Measurements from ENCODE around the gene FGF11. TPM values are rescaled to one million over a fixed set of nuclear protein-coding genes. Genes with fewer than 3 reads are reported as not detected.

Gene FGF11
- total RNA-seq = 1 to 10 TPM in 3 of 4 donors, not detected in 1; 1.6 to 2.4 (median 1.9) TPM

DNA sequence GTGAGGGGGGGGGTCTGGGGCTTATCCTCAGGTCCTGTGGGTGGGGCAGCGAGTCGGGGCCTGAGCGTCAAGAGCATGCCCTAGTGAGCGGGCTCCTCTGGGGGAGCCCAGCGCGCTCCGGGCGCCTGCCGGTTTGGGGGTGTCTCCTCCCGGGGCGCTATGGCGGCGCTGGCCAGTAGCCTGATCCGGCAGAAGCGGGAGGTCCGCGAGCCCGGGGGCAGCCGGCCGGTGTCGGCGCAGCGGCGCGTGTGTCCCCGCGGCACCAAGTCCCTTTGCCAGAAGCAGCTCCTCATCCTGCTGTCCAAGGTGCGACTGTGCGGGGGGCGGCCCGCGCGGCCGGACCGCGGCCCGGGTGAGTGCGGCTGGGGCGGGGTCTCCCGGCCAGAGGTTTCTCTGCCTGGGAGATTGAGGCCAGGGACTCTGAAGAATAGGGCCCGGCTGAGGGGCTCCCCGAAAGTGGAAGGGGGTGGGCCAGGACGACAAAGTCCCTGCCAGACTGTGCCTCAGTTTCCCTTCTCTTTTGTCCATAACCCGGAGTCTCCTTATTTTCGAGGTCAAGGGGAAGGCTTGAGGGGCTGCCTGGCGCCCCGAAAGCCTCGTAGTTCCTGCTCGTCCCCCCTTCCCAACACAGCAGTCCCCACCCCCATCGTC, at the start of gene FGF11:
TSS of gene FGF11 (plus strand) at position 51 of the 651 bp plus-strand sequence. CDS start at position 160, 109 bp downstream.
- in situ Hi-C loops (cut with MboI; ENCODE audit: low pct_ligation_motif_present in 1 of 4, low pct_unique_long_range_greater_than_20kb in 1 of 4, low sequenced_read_pairs in 3 of 4) = loop anchor here in 2 of 4 donors (10.0 kb wide), 2 partner anchors 75 to 85 kb away; partner anchors contain the start of genes KCTD11 (in 1 of the 2) and TMEM95 (in 1 of the 2)
- WGBS, 2 donors (ENCODE audit: low coverage in 1 of 2) = 0 to 2% methylated on average over 7 to 17 of the region's 50 CpGs
- Histone ChIP-seq H3K27ac (no peak within 1 kb of the TSS), H3K4me1 (peaks cover 26 to 51% (median 44%) of the 10 kb centered on the region in 4 donors), H3K4me3 (peak within 1 kb of the TSS in 3 of 4 donors; percentile 11 to 79 (median 28)), H3K36me3 (no peaks in the 10 kb centered on the region), H3K9me3 (no peaks in the 10 kb centered on the region), H3K27me3 (peaks cover 44% of the 10 kb centered on the region)
- intact Hi-C loops (cut with DNase I; ENCODE audit: low total_unique reads) = loop anchor here (2.0 kb wide), 1 partner anchor 45 kb away; the partner anchor contains the start of gene POLR2A
- no peak for DNase-seq
- no peak for TF ChIP-seq EP300 (IDR thresholded peaks at IDR 0.05; ENCODE audit: low read depth)
- no peak for TF ChIP-seq CTCF (IDR thresholded peaks at IDR 0.05)
- no peak for TF ChIP-seq POLR2AphosphoS5 (IDR thresholded peaks at IDR 0.05)
- no peak for TF ChIP-seq POLR2A (IDR thresholded peaks at IDR 0.05)

GRCh38 chr17:7389924-7390910, 49.1 kb upstream of the FGF11 start:
- intact Hi-C loops (cut with DNase I; ENCODE audit: low total_unique reads) (no loop called here), in situ Hi-C loops (cut with MboI; ENCODE audit: low pct_ligation_motif_present in 1 of 4, low pct_unique_long_range_greater_than_20kb in 1 of 4, low sequenced_read_pairs in 3 of 4) (no loop called here)
- no peaks in the 10 kb centered on the region for H3K27me3 ChIP-seq
- TF ChIP-seq CTCF (IDR thresholded peaks at IDR 0.05) = no peak
- no peak for TF ChIP-seq EP300 (IDR thresholded peaks at IDR 0.05; ENCODE audit: low read depth)
- TF ChIP-seq POLR2A (IDR thresholded peaks at IDR 0.05) = no peak
- TF ChIP-seq POLR2AphosphoS5 (IDR thresholded peaks at IDR 0.05) = no peak
- no peak overlapping the region for H3K4me3 ChIP-seq
- no peaks in the 10 kb centered on the region for H3K9me3 ChIP-seq
- no peak for DNase-seq
- peaks cover 10 to 20% (median 14%) of the 10 kb centered on the region in 4 donors for H3K4me1 ChIP-seq
- 92% methylated on average over 19 of the region's 19 CpGs; no CpG with 5 or more reads in 1 of the 2 donors for WGBS, 2 donors (ENCODE audit: low coverage in 1 of 2)
- H3K27ac ChIP-seq = no peak overlapping the region
- no peaks in the 10 kb centered on the region for H3K36me3 ChIP-seq

- H3K27me3 ChIP-seq = no peaks in the 10 kb centered on the region
- DNase-seq = no peak
- 70 to 73% methylated on average over 2 of the region's 2 CpGs for WGBS, 2 donors (ENCODE audit: low coverage in 1 of 2)
- H3K36me3 ChIP-seq = no peaks in the 10 kb centered on the region
- H3K9me3 ChIP-seq = no peaks in the 10 kb centered on the region
- TF ChIP-seq POLR2A (IDR thresholded peaks at IDR 0.05) (no peak), EP300 (IDR thresholded peaks at IDR 0.05; ENCODE audit: low read depth) (no peak), POLR2AphosphoS5 (IDR thresholded peaks at IDR 0.05) (no peak), CTCF (IDR thresholded peaks at IDR 0.05) (no peak)
- in situ Hi-C loops (cut with MboI; ENCODE audit: low pct_ligation_motif_present in 1 of 4, low pct_unique_long_range_greater_than_20kb in 1 of 4, low sequenced_read_pairs in 3 of 4) = no loop called here
- H3K27ac ChIP-seq = no peak overlapping the region
- intact Hi-C loops (cut with DNase I; ENCODE audit: low total_unique reads) = no loop called here
- no peak overlapping the region for H3K4me3 ChIP-seq
- H3K4me1 ChIP-seq = peaks cover 11 to 22% (median 17%) of the 10 kb centered on the region in 4 donors
Observed at GRCh38 chr17:7391307-7391706, 48.0 kb upstream of the FGF11 start.
